Measurements from ENCODE around the gene MORF4L1.
A peak's percentile ranks its signal among the peaks of the same experiment; 100 is the strongest.
"Not testable (repeated sequence)": the region's sequence is repeated elsewhere in the genome, so short reads cannot be mapped to it uniquely, and the experiment has no call there.

The MORF4L1 gene

DNA sequence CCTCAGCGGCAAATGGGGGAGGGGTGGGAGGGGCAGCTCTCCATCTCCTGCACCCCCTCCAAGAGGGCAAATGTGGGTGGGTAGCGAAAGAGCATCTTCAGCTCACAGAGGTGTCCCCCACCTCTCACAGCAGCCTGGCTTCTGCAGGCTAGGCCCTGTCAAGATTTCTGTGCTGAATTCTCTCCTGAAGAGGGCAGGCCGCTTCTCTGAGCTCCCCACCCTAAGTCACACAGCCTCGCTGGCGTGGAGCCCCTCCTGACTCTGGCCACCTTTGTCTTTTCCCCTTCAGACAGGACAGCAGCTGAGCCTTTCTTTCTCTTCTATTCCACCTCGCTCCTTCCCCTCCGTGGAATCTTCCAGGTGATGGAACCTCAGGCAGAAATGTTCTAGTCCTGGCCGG lies 35.1 kb upstream of the MORF4L1 start:
- peaks cover 39% of the 10 kb centered on the region for H3K4me1 ChIP-seq (ENCODE audit: control insufficient read depth, low read length)
- no peak overlapping the region for H3K4me2 ChIP-seq (ENCODE audit: low read length)
- TF ChIP-seq, protein P1, sequence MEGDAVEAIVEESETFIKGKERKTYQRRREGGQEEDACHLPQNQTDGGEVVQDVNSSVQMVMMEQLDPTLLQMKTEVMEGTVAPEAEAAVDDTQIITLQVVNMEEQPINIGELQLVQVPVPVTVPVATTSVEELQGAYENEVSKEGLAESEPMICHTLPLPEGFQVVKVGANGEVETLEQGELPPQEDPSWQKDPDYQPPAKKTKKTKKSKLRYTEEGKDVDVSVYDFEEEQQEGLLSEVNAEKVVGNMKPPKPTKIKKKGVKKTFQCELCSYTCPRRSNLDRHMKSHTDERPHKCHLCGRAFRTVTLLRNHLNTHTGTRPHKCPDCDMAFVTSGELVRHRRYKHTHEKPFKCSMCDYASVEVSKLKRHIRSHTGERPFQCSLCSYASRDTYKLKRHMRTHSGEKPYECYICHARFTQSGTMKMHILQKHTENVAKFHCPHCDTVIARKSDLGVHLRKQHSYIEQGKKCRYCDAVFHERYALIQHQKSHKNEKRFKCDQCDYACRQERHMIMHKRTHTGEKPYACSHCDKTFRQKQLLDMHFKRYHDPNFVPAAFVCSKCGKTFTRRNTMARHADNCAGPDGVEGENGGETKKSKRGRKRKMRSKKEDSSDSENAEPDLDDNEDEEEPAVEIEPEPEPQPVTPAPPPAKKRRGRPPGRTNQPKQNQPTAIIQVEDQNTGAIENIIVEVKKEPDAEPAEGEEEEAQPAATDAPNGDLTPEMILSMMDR (IDR thresholded peaks at IDR 0.05; ENCODE audit: low read depth, low read length, poor library complexity, severe bottlenecking) = no peak
- no peak for TF ChIP-seq EZH2phosphoT487 (IDR thresholded peaks at IDR 0.05; ENCODE audit: borderline replicate concordance, low read length)
- H3K27me3 ChIP-seq (ENCODE audit: control insufficient read depth, low read length) = peaks cover 3% of the 10 kb centered on the region
- no peaks in the 10 kb centered on the region; the same call in 1 of the 2 replicates for H3F3A ChIP-seq (ENCODE audit: control insufficient read depth, insufficient read depth)
- H3K4me3 ChIP-seq (ENCODE audit: low read length) = no peak overlapping the region
- H3K9me2 ChIP-seq (replicated peaks; ENCODE audit: control insufficient read depth, low read length) = no peaks in the 10 kb centered on the region
- H3K36me3 ChIP-seq (ENCODE audit: control insufficient read depth, low read length) = no peaks in the 10 kb centered on the region
- no peaks in the 10 kb centered on the region for H4K20me1 ChIP-seq (ENCODE audit: control insufficient read depth, insufficient read depth, low read depth, low read length)
- no peaks in the 10 kb centered on the region for H3K79me2 ChIP-seq (ENCODE audit: control insufficient read depth, low read length)
- no peak overlapping the region for H3K27ac ChIP-seq (ENCODE audit: low read depth, low read length)
- H3K9me3 ChIP-seq (ENCODE audit: control insufficient read depth, insufficient read depth, low read length) = no peaks in the 10 kb centered on the region

DNA sequence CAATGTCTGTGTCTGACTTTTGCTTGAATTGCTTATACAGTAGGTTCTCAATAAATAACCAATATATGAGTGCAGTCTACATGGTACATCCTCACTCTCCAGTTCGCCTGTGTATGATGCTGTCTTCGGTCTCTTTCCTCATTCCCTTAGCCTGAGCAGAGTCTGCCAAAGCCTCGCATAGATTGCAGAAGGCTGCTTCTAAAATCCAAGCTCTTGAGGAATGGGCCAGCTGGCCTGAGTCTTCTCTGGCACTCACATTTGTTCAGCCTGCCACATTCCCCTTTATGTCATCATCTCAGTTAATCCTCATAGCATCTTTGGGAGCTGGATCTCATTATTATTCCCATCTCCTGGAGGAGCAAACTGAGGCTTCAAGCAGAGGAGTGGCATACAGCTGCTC lies 34.2 kb upstream of the MORF4L1 start:
- H3F3A ChIP-seq (ENCODE audit: control insufficient read depth, insufficient read depth) = no peaks in the 10 kb centered on the region; the same call in 1 of the 2 replicates

DNA sequence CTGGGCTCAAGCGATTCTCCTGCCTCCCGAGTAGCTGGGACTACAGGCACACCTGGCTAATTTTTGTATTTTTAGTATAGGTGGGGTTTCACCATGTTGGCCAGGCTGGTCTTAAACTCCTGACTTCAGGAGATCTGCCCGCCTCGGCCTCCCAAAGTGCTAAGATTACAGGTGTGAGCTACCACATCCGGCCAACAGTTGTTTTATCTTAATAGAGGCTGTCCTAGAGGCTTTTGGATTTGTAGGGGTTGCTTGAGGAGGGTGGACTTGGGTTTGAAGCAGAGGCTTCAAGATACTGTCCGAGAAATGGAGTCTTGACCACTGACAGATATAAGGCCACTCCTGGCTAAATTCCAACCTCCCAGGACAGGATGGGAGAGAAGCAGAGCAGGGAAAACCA lies 33.5 kb upstream of the MORF4L1 start:
- H3K9me3 ChIP-seq (ENCODE audit: control insufficient read depth, insufficient read depth, low read length); H4K20me1 ChIP-seq (ENCODE audit: control insufficient read depth, insufficient read depth, low read depth, low read length); H3K27ac ChIP-seq (ENCODE audit: low read depth, low read length); H3K36me3 ChIP-seq (ENCODE audit: control insufficient read depth, low read length); H3K9me2 ChIP-seq (replicated peaks; ENCODE audit: control insufficient read depth, low read length); H3K79me2 ChIP-seq (ENCODE audit: control insufficient read depth, low read length); H3K4me3 ChIP-seq (ENCODE audit: low read length); H3K27me3 ChIP-seq (ENCODE audit: control insufficient read depth, low read length); H3F3A ChIP-seq (ENCODE audit: control insufficient read depth, insufficient read depth): not testable (repeated sequence)
- Histone ChIP-seq H3K4me1 (ENCODE audit: control insufficient read depth, low read length) (peaks cover 39% of the 10 kb centered on the region), H3K4me2 (ENCODE audit: low read length) (peak overlapping the region; percentile 21; the same call in 1 of the 2 replicates)

More for the DNA sequence above, 34.2 kb upstream of the MORF4L1 start:
- Histone ChIP-seq H3K9me3 (ENCODE audit: control insufficient read depth, insufficient read depth, low read length) (no peaks in the 10 kb centered on the region), H3K9me2 (replicated peaks; ENCODE audit: control insufficient read depth, low read length) (no peaks in the 10 kb centered on the region), H3K27ac (ENCODE audit: low read depth, low read length) (no peak overlapping the region), H3K79me2 (ENCODE audit: control insufficient read depth, low read length) (no peaks in the 10 kb centered on the region), H3K4me1 (ENCODE audit: control insufficient read depth, low read length) (peaks cover 39% of the 10 kb centered on the region), H3K36me3 (ENCODE audit: control insufficient read depth, low read length) (no peaks in the 10 kb centered on the region), H4K20me1 (ENCODE audit: control insufficient read depth, insufficient read depth, low read depth, low read length) (no peaks in the 10 kb centered on the region), H3K4me2 (ENCODE audit: low read length) (no peak overlapping the region), H3K27me3 (ENCODE audit: control insufficient read depth, low read length) (no peaks in the 10 kb centered on the region; the same call in 1 of the 2 replicates), H3K4me3 (ENCODE audit: low read length) (no peak overlapping the region)
- TF ChIP-seq, protein P1 (IDR thresholded peaks at IDR 0.05; ENCODE audit: low read depth, low read length, poor library complexity, severe bottlenecking) = no peak
- TF ChIP-seq EZH2phosphoT487 (IDR thresholded peaks at IDR 0.05; ENCODE audit: borderline replicate concordance, low read length) = no peak

DNA sequence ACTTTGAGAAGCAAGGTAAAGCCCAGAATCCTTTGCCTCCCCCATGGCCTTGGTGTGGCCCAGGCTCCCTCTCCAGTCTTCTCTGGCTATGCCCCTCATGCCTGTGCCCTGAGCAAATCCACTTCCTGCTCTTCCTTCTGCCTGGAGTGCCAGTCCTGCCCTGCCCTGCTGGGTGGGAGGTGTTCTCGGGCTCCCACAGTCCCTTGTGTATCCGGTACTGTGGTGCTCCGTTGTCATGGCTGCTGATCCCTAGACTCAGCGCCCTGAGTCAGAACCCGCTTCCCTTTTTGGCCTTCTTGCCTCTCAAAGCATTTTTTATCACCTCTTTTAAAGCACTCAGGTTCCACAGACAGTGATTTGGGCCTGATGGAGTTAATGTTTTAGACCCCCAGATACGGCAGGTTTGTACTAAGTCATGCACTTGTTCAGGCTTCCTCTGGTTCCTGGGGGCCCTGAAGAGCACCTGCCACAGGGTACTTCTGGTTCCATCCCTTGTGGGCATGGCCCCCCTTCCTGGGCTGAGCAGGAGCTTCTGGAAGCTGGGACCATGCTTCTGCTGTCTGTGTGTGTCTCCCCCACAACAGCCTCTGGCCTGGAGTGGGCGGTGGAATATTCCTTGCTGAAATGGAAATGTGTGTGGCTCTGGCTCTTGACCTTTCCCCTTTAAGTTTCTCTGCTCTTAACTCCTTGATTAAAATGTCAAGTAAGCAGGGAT lies 31.9 kb upstream of the MORF4L1 start:
- peak overlapping the region; percentile 44 for H3K4me2 ChIP-seq (ENCODE audit: low read length)
- no peaks in the 10 kb centered on the region for H3K9me3 ChIP-seq (ENCODE audit: control insufficient read depth, insufficient read depth, low read length)
- no peaks in the 10 kb centered on the region for H4K20me1 ChIP-seq (ENCODE audit: control insufficient read depth, insufficient read depth, low read depth, low read length)
- no peak overlapping the region; the same call in 1 of the 2 replicates for H3K27ac ChIP-seq (ENCODE audit: low read depth, low read length)
- TF ChIP-seq, protein P1 (IDR thresholded peaks at IDR 0.05; ENCODE audit: low read depth, low read length, poor library complexity, severe bottlenecking) = no peak
- no peak for TF ChIP-seq EZH2phosphoT487 (IDR thresholded peaks at IDR 0.05; ENCODE audit: borderline replicate concordance, low read length)
- no peaks in the 10 kb centered on the region; the same call in 1 of the 2 replicates for H3K27me3 ChIP-seq (ENCODE audit: control insufficient read depth, low read length)
- H3K79me2 ChIP-seq (ENCODE audit: control insufficient read depth, low read length) = no peaks in the 10 kb centered on the region
- no peaks in the 10 kb centered on the region for H3K36me3 ChIP-seq (ENCODE audit: control insufficient read depth, low read length)
- H3K9me2 ChIP-seq (replicated peaks; ENCODE audit: control insufficient read depth, low read length) = no peaks in the 10 kb centered on the region
- H3K4me1 ChIP-seq (ENCODE audit: control insufficient read depth, low read length) = peaks cover 39% of the 10 kb centered on the region
- H3F3A ChIP-seq (ENCODE audit: control insufficient read depth, insufficient read depth) = no peaks in the 10 kb centered on the region; the same call in 1 of the 2 replicates
- H3K4me3 ChIP-seq (ENCODE audit: low read length) = no peak overlapping the region
